Keratinocyte (primary cell): ENCODE measurements around the gene CCDC61. TPM values are rescaled to one million over a fixed set of nuclear protein-coding genes. Genes with fewer than 3 reads are reported as not detected.

Experiments used
- DNase-seq: peaks from one replicate; pipeline ENCODE4 v3.0.0-alpha.2; 2011; ENCODE audit warnings: low read depth, missing footprints, low spot score
- FAIRE-seq: peaks from 2 replicates; lab custom pipeline; 2011; peaks lifted over from hg19 to GRCh38; lab: Jason Lieb, UNC
- H2AFZ ChIP-seq: 2 replicates; pipeline ENCODE4 v1.6.0; 2012; ENCODE audit warnings: low read length, control low read depth, inconsistent platforms; ENCODE audit not compliant: control insufficient read depth
- H3K27ac ChIP-seq: 2 replicates; pipeline ENCODE4 v1.5.1; 2011; ENCODE audit warnings: low read length; ENCODE audit not compliant: control insufficient read depth, insufficient read depth
- H3K27me3 ChIP-seq: 3 replicates; pipeline ENCODE4 v1.6.0; 2011; ENCODE audit warnings: low read length; ENCODE audit not compliant: control insufficient read depth, insufficient read depth; ENCODE audit errors: extremely low read depth
- H3K36me3 ChIP-seq, 2 experiments: 2 replicates in 1 of 2; 3 replicates in 1 of 2; pipeline ENCODE4 v1.5.1; 2011; ENCODE audit warnings: low read length in 2 of 2, mild to moderate bottlenecking in 1 of 2; ENCODE audit not compliant: control insufficient read depth in 2 of 2, insufficient read depth in 2 of 2; ENCODE audit errors: extremely low read depth in 1 of 2
- H3K4me1 ChIP-seq: 3 replicates; pipeline ENCODE4 v1.5.1; 2011; ENCODE audit warnings: low read length; ENCODE audit not compliant: control insufficient read depth, insufficient read depth; ENCODE audit errors: extremely low read depth
- H3K4me2 ChIP-seq: 3 replicates; pipeline ENCODE4 v1.6.0; 2011; ENCODE audit warnings: low read depth, low read length; ENCODE audit not compliant: control insufficient read depth, insufficient read depth; ENCODE audit errors: extremely low read depth
- H3K4me3 ChIP-seq, 3 experiments: fragments of 200-600 bp in 1 of 3; sonication (generic) in 1 of 3; 2 replicates in 2 of 3; 3 replicates in 1 of 3; pipeline ENCODE4 v1.5.1; 2011 to 2016; ENCODE audit warnings: low read length in 3 of 3, mild to moderate bottlenecking in 3 of 3, control low read depth in 2 of 3, inconsistent platforms in 1 of 3, low read depth in 1 of 3, mixed read lengths in 1 of 3, mixed run types in 1 of 3, moderate library complexity in 1 of 3; ENCODE audit not compliant: control insufficient read depth in 2 of 3, insufficient read depth in 2 of 3; ENCODE audit errors: extremely low read depth in 1 of 3
- H3K79me2 ChIP-seq: 2 replicates; pipeline ENCODE4 v1.6.0; 2012; ENCODE audit warnings: low read length; ENCODE audit not compliant: control insufficient read depth, insufficient read depth
- H3K9ac ChIP-seq: 3 replicates; pipeline ENCODE4 v1.6.0; 2011; ENCODE audit warnings: low read length; ENCODE audit not compliant: control insufficient read depth, insufficient read depth; ENCODE audit errors: extremely low read depth
- H3K9me1 ChIP-seq: 3 replicates; pipeline ENCODE4 v1.6.0; 2011; ENCODE audit warnings: low read length; ENCODE audit not compliant: control insufficient read depth, insufficient read depth; ENCODE audit errors: extremely low read depth
- H3K9me3 ChIP-seq: 2 replicates; pipeline ENCODE4 v1.5.1; 2012; ENCODE audit warnings: low read depth, low read length; ENCODE audit not compliant: control insufficient read depth
- H4K20me1 ChIP-seq: 3 replicates; pipeline ENCODE4 v1.6.0; 2011; ENCODE audit warnings: low read length; ENCODE audit not compliant: control insufficient read depth, insufficient read depth; ENCODE audit errors: extremely low read depth
- EZH2 ChIP-seq: IDR thresholded peaks from one replicate; pipeline ENCODE4 v1.6.1; 2012; ENCODE audit warnings: inconsistent platforms, mild to moderate bottlenecking, low read length, moderate library complexity
- dilution Hi-C: fragments of 300-500 bp; cut with MboI; formaldehyde crosslinking; loops from one replicate; pipeline ENCODE4 v1.7.0; 2020; ENCODE audit warnings: low sequenced_read_pairs; ENCODE audit not compliant: extremely low pct_ligation_motif_present
- polyA plus RNA-seq, 5 experiments: library from polyadenylated mRNA; depleted of rRNA in 3 of 5; stranded (reverse) in 3 of 5; stranded (forward) in 1 of 5; unstranded in 1 of 5; fragments of >200 nt; gene quantifications; 1 replicate in 1 of 5; 2 replicates in 3 of 5; 3 replicates in 1 of 5; pipeline versions ENCODE4 v1.2.1 to v1.2.3, GENCODE V29; 2011 to 2012; ENCODE audit warnings: missing spikeins in 2 of 5, low read depth in 1 of 5, low replicate concordance in 1 of 5
- TF ChIP-seq, protein P1 (sequence below), 3 experiments: IDR thresholded peaks in 1 of 3; conservative IDR thresholded peaks in 1 of 3; optimal IDR thresholded peaks in 1 of 3; 2 replicates in 2 of 3; 3 replicates in 1 of 3; pipeline versions ENCODE3 to v1.5.1; 2011; ENCODE audit warnings: low read length in 3 of 3, mild to moderate bottlenecking in 3 of 3, moderate library complexity in 2 of 3, control low read depth in 1 of 3, inconsistent platforms in 1 of 3; ENCODE audit not compliant: insufficient read depth in 2 of 3; ENCODE audit errors: extremely low read depth in 1 of 3

The CCDC61 gene
- polyA plus RNA-seq, 1 donor (not counting 4 experiments of a cell fraction or from before 2014, with no cell fraction given), result 5.8 TPM

DNA sequence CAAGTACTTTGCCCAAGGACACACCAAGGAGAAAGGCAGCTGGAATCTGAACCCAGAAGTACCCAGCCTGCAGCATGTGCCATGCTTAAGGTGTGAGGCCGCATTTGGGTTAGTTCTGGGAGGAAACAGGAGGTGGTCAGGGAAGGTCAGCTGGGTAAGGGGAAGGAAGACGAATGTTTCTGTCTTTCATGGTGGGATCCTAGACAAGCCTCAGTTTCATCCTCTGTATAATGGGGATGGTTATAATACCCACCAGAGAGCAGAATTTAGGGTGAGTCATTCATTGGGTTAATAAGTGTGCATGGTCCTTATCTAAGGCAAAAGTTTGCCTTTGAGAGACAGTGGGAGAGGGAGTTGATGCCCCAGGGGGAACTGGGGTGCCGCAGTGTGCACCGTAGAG, 3.6 kb downstream of the CCDC61 start:
- H2AFZ ChIP-seq, result no peak overlapping the region
- H3K9ac ChIP-seq, result no peak overlapping the region
- H4K20me1 ChIP-seq, result no peaks in the 10 kb centered on the region
- H3K27me3 ChIP-seq, result no peaks in the 10 kb centered on the region
- no peak for DNase-seq
- H3K4me2 ChIP-seq, result no peak overlapping the region
- H3K9me3 ChIP-seq, result no peaks in the 10 kb centered on the region
- H3K79me2 ChIP-seq, result peaks cover 2% of the 10 kb centered on the region
- H3K4me3 ChIP-seq, result no peak overlapping the region
- H3K9me1 ChIP-seq, result peaks cover 2% of the 10 kb centered on the region
- H3K36me3 ChIP-seq, result peaks cover 5 to 7% of the 10 kb centered on the region in 2 experiments
- dilution Hi-C loops, result no loop called here
- H3K27ac ChIP-seq, result no peak overlapping the region
- H3K4me1 ChIP-seq, result peaks cover 13% of the 10 kb centered on the region
- TF ChIP-seq EZH2, result no peak
- TF ChIP-seq, protein P1, sequence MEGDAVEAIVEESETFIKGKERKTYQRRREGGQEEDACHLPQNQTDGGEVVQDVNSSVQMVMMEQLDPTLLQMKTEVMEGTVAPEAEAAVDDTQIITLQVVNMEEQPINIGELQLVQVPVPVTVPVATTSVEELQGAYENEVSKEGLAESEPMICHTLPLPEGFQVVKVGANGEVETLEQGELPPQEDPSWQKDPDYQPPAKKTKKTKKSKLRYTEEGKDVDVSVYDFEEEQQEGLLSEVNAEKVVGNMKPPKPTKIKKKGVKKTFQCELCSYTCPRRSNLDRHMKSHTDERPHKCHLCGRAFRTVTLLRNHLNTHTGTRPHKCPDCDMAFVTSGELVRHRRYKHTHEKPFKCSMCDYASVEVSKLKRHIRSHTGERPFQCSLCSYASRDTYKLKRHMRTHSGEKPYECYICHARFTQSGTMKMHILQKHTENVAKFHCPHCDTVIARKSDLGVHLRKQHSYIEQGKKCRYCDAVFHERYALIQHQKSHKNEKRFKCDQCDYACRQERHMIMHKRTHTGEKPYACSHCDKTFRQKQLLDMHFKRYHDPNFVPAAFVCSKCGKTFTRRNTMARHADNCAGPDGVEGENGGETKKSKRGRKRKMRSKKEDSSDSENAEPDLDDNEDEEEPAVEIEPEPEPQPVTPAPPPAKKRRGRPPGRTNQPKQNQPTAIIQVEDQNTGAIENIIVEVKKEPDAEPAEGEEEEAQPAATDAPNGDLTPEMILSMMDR (optimal IDR thresholded peaks at IDR 0.05 in 1 of 3, IDR thresholded peaks at IDR 0.05 in 1 of 3, conservative IDR thresholded peaks at IDR 0.05 in 1 of 3; ENCODE audit: extremely low read depth in 1 of 3, insufficient read depth in 2 of 3, low read length in 3 of 3), result no peak
- no peak for FAIRE-seq

DNA sequence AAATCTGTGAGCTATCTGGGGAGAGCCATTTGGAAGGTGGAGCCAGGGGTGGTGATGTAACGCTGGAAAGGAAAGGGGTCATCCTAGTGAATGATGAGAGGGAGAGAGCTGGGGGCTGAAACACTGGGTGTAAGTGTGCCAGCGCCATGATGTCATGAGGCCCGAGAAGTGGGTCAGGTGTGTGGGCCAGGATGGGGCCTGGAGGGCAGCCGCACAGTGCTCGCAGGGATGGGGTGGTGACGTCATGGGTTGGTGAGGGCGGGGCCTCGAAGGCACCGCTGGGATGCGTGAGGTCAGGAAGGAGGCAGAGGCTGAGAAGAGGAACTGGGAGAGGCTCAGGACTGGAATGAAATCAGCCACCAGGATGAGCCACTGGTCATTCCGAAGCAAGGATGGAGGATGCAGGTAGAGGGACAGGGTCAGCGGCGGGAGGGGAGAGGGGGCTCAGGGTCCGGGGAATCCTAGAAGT, 4.4 kb downstream of the CCDC61 start:
- H3K27me3 ChIP-seq, result no peaks in the 10 kb centered on the region
- no peak overlapping the region for H3K9ac ChIP-seq
- TF ChIP-seq, protein P1 (optimal IDR thresholded peaks at IDR 0.05 in 1 of 3, IDR thresholded peaks at IDR 0.05 in 1 of 3, conservative IDR thresholded peaks at IDR 0.05 in 1 of 3; ENCODE audit: extremely low read depth in 1 of 3, insufficient read depth in 2 of 3, low read length in 3 of 3), result no peak
- no peak for TF ChIP-seq EZH2
- no peak overlapping the region for H3K4me2 ChIP-seq
- no peaks in the 10 kb centered on the region for H4K20me1 ChIP-seq
- FAIRE-seq (no peak), DNase-seq (no peak)
- no peak overlapping the region for H2AFZ ChIP-seq
- dilution Hi-C loops, result no loop called here
- no peak overlapping the region for H3K4me3 ChIP-seq
- no peaks in the 10 kb centered on the region for H3K9me3 ChIP-seq
- peaks cover 2% of the 10 kb centered on the region for H3K9me1 ChIP-seq
- no peak overlapping the region for H3K27ac ChIP-seq
- peaks cover 13% of the 10 kb centered on the region for H3K4me1 ChIP-seq
- peaks cover 2% of the 10 kb centered on the region for H3K79me2 ChIP-seq
- H3K36me3 ChIP-seq, result peaks cover 5 to 7% of the 10 kb centered on the region in 2 experiments
